ENCODE results near the gene MYOZ1. TPM values are rescaled to one million over a fixed set of nuclear protein-coding genes. Genes with fewer than 3 reads are reported as not detected.
"Not testable (repeated sequence)": the region's sequence is repeated elsewhere in the genome, so short reads cannot be mapped to it uniquely, and the experiment has no call there.

The MYOZ1 gene
- total RNA-seq, 1 experiment from 2014 or later, result not detected

DNA sequence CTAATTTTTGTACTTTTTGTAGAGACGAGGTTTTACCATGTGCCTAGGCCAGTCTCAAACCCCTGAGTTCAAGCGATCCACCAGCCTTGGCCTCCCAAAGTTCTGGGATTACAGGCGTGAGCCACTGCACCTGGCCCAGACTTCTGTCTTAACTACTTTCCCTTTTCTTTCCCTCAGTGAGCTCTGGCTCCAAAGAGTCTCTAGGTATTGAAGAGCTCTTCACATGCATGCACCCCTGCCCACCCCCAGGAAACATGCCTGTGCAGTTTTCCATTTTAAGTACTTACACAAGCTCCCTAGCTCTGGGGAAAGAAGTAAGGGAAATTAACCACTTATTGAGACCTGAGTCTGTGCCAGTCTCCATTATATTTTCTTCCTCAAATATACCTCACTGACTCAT, 2.0 kb downstream of the MYOZ1 start:
- DNase-seq (ENCODE audit: low read depth in 1 of 2, low spot score in 2 of 2), result no peak

DNA sequence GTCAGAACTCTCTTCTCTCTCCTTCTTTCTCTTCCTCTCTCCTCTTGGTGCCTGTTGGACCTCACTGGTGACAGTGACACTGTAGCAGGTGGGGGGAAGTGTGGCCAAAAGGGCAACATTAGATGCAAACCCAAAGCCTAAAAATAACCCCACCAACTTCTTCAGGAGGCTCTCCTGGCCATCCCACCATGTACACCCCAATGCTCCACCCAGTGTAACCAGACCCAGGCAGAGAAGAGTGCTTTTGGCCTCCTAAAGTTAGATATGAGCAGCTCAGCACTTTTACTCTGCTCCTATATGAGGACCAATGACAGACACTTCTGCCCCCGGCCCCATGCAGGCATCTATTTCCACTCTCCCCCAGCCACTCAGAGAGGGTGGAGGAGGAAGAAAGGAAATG, 5.5 kb downstream of the MYOZ1 start:
- H3K27me3 ChIP-seq (replicated peaks), result no peaks in the 10 kb centered on the region
- DNase-seq (ENCODE audit: low read depth in 1 of 2, low spot score in 2 of 2), result no peak
- H3K4me1 ChIP-seq (replicated peaks), result no peaks in the 10 kb centered on the region
- no peaks in the 10 kb centered on the region for H3K9me3 ChIP-seq (replicated peaks)
- H3K4me3 ChIP-seq, result no peak overlapping the region
- H3K27ac ChIP-seq, result no peak overlapping the region
- no peaks in the 10 kb centered on the region for H3K36me3 ChIP-seq

More for the DNA sequence above, 2.0 kb downstream of the MYOZ1 start:
- Histone ChIP-seq H3K36me3 (no peaks in the 10 kb centered on the region), H3K4me1 (replicated peaks) (no peaks in the 10 kb centered on the region), H3K4me3 (no peak overlapping the region), H3K27ac (no peak overlapping the region), H3K27me3 (replicated peaks) (no peaks in the 10 kb centered on the region), H3K9me3 (replicated peaks) (no peaks in the 10 kb centered on the region)

DNA sequence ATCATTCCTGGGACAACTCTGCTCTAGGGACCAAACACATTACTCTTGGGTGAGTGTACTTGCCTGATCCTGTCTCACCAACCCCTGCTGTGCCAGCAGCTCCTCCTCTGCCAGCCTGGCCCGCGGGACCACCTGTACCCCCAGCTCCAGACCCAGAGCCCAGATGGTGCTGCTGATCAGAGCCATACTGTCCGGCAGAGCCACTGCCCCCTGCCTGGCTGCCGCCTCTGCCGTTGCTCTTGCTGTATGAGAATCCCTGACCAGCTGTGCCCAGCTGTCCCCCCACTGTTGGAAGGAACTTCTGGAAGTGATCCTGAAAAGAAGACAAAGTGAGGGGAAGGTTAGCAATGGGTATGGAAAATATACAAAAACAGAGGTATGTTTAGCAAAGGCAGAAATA, 6.9 kb downstream of the MYOZ1 start:
- Histone ChIP-seq H3K9me3 (replicated peaks) (no peaks in the 10 kb centered on the region), H3K4me3 (no peak overlapping the region), H3K36me3 (no peaks in the 10 kb centered on the region), H3K27me3 (replicated peaks) (no peaks in the 10 kb centered on the region), H3K27ac (no peak overlapping the region), H3K4me1 (replicated peaks) (no peaks in the 10 kb centered on the region)
- DNase-seq (ENCODE audit: low read depth in 1 of 2, low spot score in 2 of 2), result no peak

DNA sequence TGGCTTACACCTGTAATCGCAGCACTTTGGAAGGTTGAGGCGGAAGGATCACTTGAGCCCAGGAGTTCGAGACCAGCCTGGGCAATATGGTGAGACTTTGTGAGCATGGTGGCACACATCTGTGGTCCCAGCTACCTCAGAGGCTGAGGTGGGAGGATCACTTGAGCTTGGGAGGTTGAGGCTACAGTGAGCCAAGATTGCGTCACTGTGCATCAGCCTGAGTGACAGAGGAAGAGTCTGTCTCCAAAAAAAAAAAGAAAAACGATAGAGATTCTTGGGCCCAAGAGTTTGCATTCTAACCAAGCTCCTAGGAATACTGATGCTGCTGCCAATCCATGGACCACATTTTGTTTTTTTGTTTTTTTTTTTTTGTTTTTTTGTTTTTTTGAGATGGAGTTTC, 12.1 kb downstream of the MYOZ1 start:
- Histone ChIP-seq H3K9me3 (replicated peaks) (no peaks in the 10 kb centered on the region), H3K4me3 (no peak overlapping the region), H3K27ac (no peak overlapping the region), H3K36me3 (peaks cover 7% of the 10 kb centered on the region; the same call in 1 of the 2 replicates), H3K4me1 (replicated peaks) (peaks cover 7% of the 10 kb centered on the region), H3K27me3 (replicated peaks) (no peaks in the 10 kb centered on the region)
- no peak for DNase-seq (ENCODE audit: low read depth in 1 of 2, low spot score in 2 of 2)

DNA sequence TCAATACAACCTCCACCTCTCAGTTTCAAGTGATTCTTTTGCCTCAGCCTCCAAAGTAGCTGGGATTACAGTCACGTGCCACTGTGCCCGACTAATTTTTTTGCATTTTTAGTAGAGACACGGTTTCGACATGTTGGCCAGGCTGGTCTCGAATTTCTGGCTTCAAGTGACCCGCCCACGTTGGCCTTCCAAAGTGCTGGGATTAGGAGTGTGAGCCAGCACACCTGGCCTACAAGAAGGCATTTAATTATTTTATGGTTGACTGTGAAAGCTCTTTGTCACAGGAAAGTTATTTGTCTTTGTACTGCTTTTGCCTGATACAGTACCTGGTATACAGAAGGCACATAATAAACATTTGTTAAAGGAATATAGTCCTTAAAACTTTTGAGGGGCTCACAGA, 12.9 kb downstream of the MYOZ1 start:
- H3K4me3 ChIP-seq, result no peak overlapping the region
- H3K27ac ChIP-seq, result no peak overlapping the region
- peaks cover 7% of the 10 kb centered on the region for H3K4me1 ChIP-seq (replicated peaks)
- no peaks in the 10 kb centered on the region for H3K27me3 ChIP-seq (replicated peaks)
- H3K36me3 ChIP-seq, result peaks cover 7% of the 10 kb centered on the region; the same call in 1 of the 2 replicates
- DNase-seq (ENCODE audit: low read depth in 1 of 2, low spot score in 2 of 2), result no peak
- no peaks in the 10 kb centered on the region for H3K9me3 ChIP-seq (replicated peaks)

DNA sequence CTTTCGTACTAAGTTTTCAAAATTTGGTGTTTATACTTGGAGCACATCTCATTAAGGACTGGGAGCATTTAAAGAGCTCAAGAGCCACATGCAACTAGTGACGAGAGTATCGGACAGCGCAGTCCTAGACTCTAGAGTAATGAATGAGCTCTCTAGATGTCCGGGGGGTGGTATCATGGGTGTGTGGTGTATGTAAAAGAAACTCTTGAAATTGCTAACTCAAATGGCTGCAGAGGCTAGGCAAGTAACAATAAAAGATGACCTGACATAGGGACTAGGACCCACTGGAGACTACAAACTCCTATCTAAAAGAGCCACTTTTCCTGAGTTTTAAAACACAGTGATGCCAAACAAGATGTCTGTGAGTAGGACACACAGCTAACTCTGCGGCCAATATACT, 14.0 kb downstream of the MYOZ1 start:
- H3K4me3 ChIP-seq, result no peak overlapping the region
- no peak for DNase-seq (ENCODE audit: low read depth in 1 of 2, low spot score in 2 of 2)
- H3K4me1 ChIP-seq (replicated peaks), result peaks cover 7% of the 10 kb centered on the region
- peaks cover 7% of the 10 kb centered on the region; the same call in 1 of the 2 replicates for H3K36me3 ChIP-seq
- H3K27ac ChIP-seq, result no peak overlapping the region
- no peaks in the 10 kb centered on the region for H3K9me3 ChIP-seq (replicated peaks)
- H3K27me3 ChIP-seq (replicated peaks), result no peaks in the 10 kb centered on the region

DNA sequence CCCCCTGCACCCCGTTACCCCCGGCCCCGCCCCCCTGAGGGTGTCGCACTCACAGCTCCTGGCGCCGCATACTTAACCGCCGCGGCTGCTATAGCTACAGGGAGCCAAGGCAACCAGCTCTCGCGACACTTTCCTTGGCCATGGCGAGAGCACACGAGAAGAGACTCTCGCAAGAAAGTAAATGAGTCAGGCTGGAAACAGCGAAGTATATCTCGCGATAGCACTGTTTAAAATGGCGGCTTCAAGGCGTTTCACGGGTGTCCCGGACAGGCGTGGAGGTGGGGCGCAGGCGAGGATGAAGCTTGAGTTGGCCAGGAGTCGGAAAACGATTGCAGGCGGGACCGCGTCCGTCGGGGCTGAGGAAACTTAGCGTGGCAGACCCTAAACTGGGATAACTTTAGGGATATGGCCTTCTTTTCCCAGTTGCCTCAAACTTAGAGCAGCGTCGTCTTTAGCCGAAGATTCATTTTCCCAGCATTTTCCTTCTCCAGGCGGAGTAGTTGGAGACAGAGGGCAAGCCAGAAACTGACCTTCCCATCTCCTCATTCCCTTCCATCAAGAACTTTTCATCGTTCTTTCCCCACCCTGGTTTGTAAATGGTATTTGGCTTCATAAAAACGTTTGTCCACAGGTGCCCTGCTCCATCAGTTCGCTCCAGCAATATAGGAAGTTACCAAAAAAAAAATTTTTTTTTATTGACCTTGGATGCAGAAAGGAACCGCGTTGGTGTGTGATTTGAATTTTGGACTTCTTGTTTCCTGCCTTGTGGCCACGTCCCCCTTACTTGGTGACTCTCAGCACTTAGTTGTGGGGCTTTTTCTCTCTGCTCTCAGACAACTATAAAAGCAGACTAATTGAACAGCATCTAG, 15.2 kb downstream of the MYOZ1 start:
- H3K36me3 ChIP-seq, result peaks cover 7% of the 10 kb centered on the region; the same call in 1 of the 2 replicates
- DNase-seq (ENCODE audit: low read depth in 1 of 2, low spot score in 2 of 2), result peak; percentile 90 to 94
- H3K27me3 ChIP-seq (replicated peaks), result no peaks in the 10 kb centered on the region
- H3K9me3 ChIP-seq (replicated peaks), result no peaks in the 10 kb centered on the region
- H3K4me3 ChIP-seq, result peak overlapping the region; percentile 53
- peaks cover 7% of the 10 kb centered on the region for H3K4me1 ChIP-seq (replicated peaks)
- peak overlapping the region; percentile 63 for H3K27ac ChIP-seq

DNA sequence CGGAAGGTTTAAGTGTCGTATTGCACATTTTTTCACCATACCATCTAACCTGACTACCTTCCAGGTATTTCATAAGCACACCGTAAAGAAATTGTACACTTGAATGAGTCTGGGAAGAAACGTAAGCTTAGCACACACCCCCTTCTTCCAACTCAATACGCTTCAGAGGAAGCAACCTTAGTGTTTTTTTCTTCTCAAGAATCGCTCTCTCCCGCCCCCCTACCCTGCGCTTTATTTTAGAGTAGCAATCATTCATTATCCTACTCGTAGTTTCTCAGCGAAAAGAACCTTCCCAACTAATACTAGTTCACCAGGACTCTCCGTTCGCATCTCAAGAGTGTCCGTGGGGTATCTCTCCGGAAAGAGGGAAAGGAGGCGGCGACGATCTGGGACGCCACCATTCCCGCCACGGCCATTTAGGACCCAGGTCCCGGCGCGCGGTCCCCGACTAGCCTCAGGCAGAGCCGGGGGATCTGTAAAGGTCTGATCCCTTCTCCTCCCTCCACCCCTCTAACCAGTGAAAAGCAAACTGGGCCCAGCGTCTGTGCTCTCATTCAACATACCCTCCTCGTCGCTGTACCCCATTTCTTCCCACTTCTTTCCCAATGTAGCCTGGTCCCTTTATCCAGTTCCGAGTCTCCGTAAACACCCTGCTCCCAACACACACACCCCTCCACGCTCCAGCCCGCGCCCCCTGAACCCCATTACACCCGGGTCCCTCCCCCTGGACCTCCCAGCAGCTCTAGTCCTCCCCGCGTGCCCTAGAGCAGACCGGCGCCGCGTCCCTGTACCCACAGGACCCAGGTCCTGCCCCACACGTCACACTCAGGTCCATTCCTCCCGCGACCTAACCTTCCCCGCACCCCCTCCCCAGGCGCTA, 16.0 kb downstream of the MYOZ1 start:
- Histone ChIP-seq H3K9me3 (replicated peaks) (no peaks in the 10 kb centered on the region), H3K27me3 (replicated peaks) (no peaks in the 10 kb centered on the region), H3K4me1 (replicated peaks) (peaks cover 7% of the 10 kb centered on the region), H3K36me3 (peaks cover 7% of the 10 kb centered on the region; the same call in 1 of the 2 replicates), H3K27ac (peak overlapping the region; percentile 55), H3K4me3 (peak overlapping the region; percentile 53)
- DNase-seq (ENCODE audit: low read depth in 1 of 2, low spot score in 2 of 2), result peak in 1 of 2 experiments; percentile 44

DNA sequence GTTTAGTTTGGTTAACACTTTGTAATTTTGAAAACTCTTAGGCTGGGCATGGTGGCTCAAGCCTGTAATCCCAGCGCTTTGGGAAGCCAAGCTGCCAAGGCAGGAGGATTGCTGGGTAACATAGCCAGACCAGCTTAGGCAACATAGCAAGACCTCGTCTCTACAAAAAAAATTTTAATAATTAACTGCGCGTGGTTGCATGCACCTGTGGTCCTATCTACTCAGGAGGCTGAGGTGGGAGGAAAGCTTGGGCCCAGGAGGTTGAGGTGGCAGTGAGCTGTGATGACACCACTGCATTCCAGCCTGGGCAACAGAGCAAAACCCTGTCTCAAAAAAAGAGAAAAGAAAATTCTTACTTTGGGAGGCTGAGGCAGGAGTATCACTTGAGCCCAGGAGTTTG, 18.2 kb downstream of the MYOZ1 start:
- H3K4me3 ChIP-seq, result no peak overlapping the region
- peaks cover 7% of the 10 kb centered on the region; the same call in 1 of the 2 replicates for H3K36me3 ChIP-seq
- no peak overlapping the region for H3K27ac ChIP-seq
- no peaks in the 10 kb centered on the region for H3K9me3 ChIP-seq (replicated peaks)
- DNase-seq (ENCODE audit: low read depth in 1 of 2, low spot score in 2 of 2), result no peak
- peaks cover 7% of the 10 kb centered on the region for H3K4me1 ChIP-seq (replicated peaks)
- no peaks in the 10 kb centered on the region for H3K27me3 ChIP-seq (replicated peaks)

DNA sequence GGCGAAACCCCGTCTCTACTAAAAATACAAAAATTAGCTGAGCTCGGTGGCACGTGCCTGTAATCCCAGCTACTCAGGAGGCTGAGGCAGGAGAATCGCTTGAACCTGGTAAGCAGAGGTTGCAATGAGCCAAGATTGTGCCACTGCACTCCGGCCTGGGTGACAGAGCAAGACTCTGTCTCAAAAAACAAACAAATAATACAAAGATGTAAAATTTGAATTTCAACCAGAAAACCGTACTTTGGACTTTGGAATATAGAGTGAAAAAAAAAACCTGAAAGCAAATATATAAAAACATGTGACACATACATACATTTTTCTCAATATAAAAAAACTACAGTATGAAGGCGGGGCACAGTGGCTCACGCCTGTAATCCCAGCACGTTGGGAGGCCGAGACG, 20.3 kb downstream of the MYOZ1 start:
- H3K9me3 ChIP-seq (replicated peaks); DNase-seq (ENCODE audit: low read depth in 1 of 2, low spot score in 2 of 2); H3K4me3 ChIP-seq; H3K27me3 ChIP-seq (replicated peaks); H3K27ac ChIP-seq; H3K4me1 ChIP-seq (replicated peaks); H3K36me3 ChIP-seq: not testable (repeated sequence)

DNA sequence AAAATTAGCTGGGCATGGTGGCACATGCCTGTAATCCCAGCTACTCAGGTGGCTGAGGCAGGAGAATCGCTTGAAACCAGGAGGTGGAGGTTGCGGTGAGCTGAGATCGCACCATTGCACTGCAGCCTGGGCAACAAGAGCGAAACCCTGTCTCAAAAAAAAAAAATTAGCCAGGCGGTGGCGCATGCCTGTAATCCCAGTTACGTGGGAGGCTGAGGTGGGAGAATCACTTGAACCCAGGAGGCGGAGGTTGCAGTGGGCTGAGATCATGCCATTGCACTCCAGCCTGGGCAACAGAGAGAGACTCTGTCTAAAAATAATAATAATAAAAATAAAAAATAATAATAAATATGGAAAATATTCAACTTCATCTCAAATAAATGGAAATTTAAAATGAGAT, 24.1 kb downstream of the MYOZ1 start:
- H3K36me3 ChIP-seq; H3K27me3 ChIP-seq (replicated peaks); H3K27ac ChIP-seq; DNase-seq (ENCODE audit: low read depth in 1 of 2, low spot score in 2 of 2); H3K9me3 ChIP-seq (replicated peaks); H3K4me3 ChIP-seq; H3K4me1 ChIP-seq (replicated peaks): not testable (repeated sequence)

DNA sequence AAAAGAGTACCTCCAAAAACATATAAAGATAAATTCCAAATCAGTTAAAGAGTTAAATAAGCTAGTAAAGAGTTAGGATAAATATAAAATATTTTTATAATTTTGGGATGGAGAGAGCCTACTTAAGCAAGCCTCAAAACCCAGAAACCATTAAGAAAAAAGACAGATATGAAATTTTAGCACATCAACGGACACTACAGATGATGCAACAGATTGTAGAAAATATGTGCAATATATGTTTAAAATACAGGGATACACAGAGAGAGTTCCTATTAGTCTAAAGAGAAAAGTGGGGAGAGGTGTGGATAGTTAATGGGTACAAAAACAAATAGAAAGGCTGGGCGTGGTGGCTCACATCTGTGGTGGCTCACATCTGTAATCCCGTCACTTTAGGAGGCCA, 26.6 kb downstream of the MYOZ1 start:
- Histone ChIP-seq H3K9me3 (replicated peaks) (no peaks in the 10 kb centered on the region), H3K27me3 (replicated peaks) (no peaks in the 10 kb centered on the region), H3K27ac (no peak overlapping the region), H3K36me3 (no peaks in the 10 kb centered on the region), H3K4me1 (replicated peaks) (no peaks in the 10 kb centered on the region), H3K4me3 (no peak overlapping the region)
- DNase-seq (ENCODE audit: low read depth in 1 of 2, low spot score in 2 of 2), result no peak

DNA sequence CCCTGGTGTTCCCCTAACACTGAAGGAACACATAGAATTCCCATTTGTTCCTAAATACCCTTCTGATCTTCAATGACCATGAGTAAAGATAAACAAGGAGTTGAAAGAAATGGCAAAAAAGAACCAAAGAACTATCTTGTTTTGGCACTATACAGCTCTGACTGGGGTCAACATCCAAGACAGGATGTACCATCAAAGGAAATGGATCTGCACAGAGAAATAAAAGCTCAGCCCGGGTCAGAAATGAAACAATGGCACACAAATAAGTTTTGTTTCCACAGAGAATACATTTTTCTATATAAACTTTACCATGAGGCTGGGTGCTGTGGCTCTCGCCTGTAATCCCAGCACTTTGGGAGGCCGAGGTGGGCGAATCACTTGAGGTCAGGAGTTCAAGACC, 32.2 kb downstream of the MYOZ1 start:
- no peak overlapping the region for H3K27ac ChIP-seq
- DNase-seq (ENCODE audit: low read depth in 1 of 2, low spot score in 2 of 2), result no peak
- no peaks in the 10 kb centered on the region for H3K4me1 ChIP-seq (replicated peaks)

DNA sequence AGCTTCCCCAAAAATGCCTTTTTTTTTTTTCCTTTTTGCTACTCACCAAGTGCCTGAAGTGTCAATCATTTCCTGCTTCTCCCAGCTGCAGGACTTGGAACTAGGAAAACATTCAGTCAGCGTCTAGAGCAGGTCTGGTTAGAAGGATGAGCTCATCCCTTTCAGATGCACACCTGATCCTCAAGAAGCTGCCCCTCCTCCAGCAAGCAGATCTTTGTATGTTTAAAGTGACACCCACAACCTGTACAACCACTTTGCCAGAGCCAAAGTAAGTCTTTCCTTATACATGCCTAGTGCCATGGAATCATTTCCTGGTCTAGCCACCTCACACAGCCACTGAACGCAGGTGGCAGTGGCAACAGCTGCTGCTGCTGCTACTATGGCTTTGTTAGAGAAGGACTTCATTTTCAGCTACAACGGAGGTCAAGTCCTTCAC, 39.8 kb downstream of the MYOZ1 start:
- Histone ChIP-seq H3K9me3 (replicated peaks) (no peaks in the 10 kb centered on the region), H3K4me1 (replicated peaks) (no peaks in the 10 kb centered on the region)
- DNase-seq (ENCODE audit: low read depth in 1 of 2, low spot score in 2 of 2), result no peak

More for the DNA sequence above, 32.2 kb downstream of the MYOZ1 start:
- Histone ChIP-seq H3K36me3 (no peaks in the 10 kb centered on the region), H3K4me3 (no peak overlapping the region), H3K27me3 (replicated peaks) (no peaks in the 10 kb centered on the region), H3K9me3 (replicated peaks) (no peaks in the 10 kb centered on the region)

More for the DNA sequence above, 39.8 kb downstream of the MYOZ1 start:
- Histone ChIP-seq H3K36me3 (no peaks in the 10 kb centered on the region), H3K27me3 (replicated peaks) (no peaks in the 10 kb centered on the region), H3K27ac (no peak overlapping the region), H3K4me3 (no peak overlapping the region)
